HG02852 (cell line): ENCODE measurements around the gene PLPP6.

ENCODE experiments used
- ATAC-seq: cut with Tn5 transposase; IDR thresholded peaks from one replicate; pipeline ENCODE4 v1.9.1; 2021; ENCODE audit warnings: mild to moderate bottlenecking, moderate library complexity; ENCODE audit not compliant: unreplicated experiment

Gene PLPP6

DNA sequence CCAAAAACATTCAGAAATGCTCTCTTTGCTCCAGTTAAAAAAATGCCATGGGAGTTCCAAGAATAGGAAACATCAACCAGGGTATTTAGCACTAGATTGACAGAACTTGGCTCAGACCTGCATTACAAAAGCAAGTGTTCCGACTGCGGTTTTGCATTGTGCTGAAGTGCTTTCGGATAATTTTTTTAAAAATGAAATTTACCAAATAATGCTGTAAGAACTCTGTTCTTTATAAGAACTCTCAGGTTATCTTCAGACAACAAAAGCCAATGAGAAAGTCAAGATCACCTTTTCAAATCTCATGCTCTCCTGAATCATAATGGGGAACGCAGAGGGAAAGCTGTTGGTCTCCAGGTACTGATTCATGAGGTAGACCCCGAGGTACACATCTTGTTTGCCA, 483 bp upstream of the PLPP6 start:
- ATAC-seq: peak; percentile 2

DNA sequence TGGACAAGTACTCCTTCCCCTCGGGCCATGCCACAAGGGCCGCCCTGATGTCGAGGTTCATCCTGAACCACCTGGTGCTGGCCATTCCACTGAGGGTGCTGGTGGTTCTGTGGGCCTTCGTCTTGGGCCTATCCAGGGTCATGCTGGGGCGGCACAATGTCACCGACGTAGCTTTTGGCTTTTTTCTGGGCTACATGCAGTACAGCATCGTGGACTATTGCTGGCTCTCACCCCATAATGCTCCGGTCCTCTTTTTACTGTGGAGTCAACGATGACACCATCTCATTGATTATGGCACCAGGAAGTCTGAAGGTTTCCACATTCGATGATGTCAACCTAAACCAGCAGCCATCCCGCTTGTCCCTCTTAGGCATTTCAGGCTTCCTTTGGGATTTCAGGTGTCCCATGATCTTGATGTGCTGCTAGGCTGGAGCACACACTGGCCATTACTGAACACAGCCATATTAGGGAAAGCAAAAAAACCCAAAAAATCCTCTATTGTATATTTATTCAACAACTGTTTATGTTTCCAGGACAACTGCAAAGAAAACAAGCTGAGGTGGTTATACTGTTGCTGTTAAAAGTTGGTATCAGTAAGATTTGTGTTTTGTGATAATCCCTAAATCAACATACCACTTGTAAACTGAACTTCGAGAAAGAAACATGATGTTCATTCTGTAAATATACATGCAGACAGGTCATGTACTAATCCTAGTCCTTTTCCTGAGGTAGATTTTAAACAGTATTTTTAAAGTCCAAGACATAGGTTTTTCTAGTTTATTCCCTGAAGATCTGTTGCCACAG, 1.1 kb downstream of the PLPP6 start:
- ATAC-seq: no peak

- ATAC-seq: no peak
Observed at GRCh38 chr9:4663956-4664355, 1.9 kb downstream of the PLPP6 start.

- ATAC-seq: no peak
Observed at GRCh38 chr9:4665357-4665756, 3.3 kb downstream of the PLPP6 start.

GRCh38 chr9:4666042-4666699, 4.1 kb downstream of the PLPP6 start, which contains the start of gene SPATA6L:
TSS of gene SPATA6L (minus strand) at chr9:4666480. CDS start at chr9:4666250, 230 bp downstream.
- ATAC-seq: peak; percentile 42

GRCh38 chr9:4667681-4668080, 5.6 kb downstream of the PLPP6 start:
- no peak for ATAC-seq

DNA sequence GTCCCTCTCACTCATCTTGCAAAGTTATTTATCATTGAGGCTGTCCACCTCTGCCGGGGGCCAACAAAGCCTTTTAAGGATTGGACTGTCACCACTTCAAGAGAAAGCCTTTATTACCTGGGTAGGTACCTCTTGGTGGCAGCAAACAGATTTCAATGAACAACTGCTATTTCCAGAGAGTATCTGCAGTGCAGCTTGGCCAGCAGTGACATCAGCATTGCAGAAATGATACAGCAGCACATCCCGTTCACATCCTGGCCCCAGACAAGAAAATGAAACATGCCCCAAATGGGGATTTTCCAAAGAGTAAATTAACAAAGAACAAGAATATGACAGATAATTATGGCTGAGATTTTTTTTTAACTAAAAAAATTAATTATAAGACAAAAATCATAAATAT, 6.5 kb downstream of the PLPP6 start:
- ATAC-seq: no peak

DNA sequence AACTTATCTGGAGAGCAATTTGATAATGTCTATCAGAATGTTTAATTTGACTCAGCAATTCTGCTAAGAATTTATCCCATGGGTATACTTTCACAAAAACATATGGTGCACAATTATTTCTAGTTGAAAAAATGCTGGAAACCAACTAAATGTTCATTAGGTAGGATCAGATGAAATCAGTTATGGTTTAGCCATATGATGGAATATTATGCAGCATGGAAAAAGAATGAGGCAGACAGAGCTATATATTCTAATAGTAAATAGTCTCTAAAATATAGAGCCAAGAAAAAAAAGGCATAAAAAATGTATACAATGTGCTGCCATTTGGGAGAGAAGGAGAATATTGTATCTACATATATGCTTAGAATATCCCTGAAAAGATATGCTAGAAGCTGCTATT, 7.8 kb downstream of the PLPP6 start:
- no peak for ATAC-seq

- ATAC-seq: no peak
Observed at GRCh38 chr9:4670591-4670990, 8.5 kb downstream of the PLPP6 start.

DNA sequence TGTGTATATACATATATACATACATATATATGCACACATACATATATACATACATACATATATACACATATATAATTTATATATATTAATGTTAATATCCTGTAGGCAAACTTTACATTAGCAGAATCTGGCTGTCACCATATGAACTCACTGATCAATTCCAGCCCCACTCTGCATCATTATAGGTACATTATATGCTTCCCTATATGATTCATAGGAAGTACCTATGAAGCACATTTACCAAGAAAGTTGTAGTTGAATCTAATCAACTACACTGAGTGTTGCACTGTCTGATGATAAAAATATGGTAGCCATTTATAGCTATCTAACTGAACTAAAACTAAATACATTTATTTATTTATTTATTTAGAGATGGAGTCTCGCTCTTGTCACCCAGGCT, 9.6 kb downstream of the PLPP6 start:
- no peak for ATAC-seq

GRCh38 chr9:4674783-4675182, 12.7 kb downstream of the PLPP6 start:
- no peak for ATAC-seq

- ATAC-seq: no peak
Observed at GRCh38 chr9:4677392-4677791, 15.3 kb downstream of the PLPP6 start.

DNA sequence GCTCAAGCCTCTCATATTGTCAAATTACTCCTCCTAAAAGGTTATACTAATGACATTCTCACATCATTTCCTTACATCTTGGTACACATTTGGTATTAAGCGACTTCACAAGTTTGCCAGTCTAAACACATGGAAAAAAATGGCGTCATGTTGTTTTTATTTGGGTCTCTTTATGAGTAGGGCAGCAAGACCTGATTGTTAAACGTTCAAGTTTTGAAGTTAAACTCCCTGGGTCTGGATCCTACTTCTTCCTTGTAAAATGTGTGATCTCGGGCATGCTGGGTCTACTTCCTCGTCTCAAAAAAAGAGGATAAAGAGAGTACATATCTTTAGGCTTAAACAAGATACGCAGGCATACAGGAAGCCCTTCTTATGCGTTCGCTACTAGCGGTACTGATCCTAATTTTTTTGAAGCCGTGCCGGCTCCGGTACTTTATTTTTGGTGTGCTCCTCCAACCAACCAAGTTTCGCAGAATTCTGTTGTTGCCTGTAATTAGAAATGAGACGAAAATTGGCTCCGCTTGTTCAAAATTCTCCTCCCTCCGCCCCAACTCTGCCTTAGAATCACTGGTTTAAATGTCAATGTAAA, 16.7 kb downstream of the PLPP6 start:
- peak; percentile 2 for ATAC-seq

GRCh38 chr9:4679268-4680172, 17.4 kb downstream of the PLPP6 start, which contains the start of gene CDC37L1:
TSS of gene CDC37L1 (plus strand) at chr9:4679569. CDS start at chr9:4679768, 199 bp downstream.
- peak; percentile 97 for ATAC-seq

DNA sequence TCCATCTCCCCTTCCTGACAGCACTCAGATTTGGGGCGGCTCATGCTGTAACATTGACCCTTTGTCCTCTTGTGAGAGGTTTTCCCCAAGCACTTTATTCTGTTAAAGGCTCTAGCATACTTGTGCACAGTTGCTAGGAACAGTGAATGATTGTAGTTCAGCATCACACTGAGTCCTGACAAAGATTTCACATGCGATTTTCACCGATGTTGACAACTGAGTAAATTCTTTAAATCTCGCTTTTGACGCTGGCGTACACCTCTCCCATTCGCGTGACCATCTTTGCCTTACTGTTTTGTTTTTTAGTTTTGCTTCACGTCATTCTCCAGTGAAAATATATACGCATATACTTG, 18.1 kb downstream of the PLPP6 start:
- ATAC-seq: peak; percentile 4

- ATAC-seq: no peak
Observed at GRCh38 chr9:4680750-4681149, 18.7 kb downstream of the PLPP6 start.

DNA sequence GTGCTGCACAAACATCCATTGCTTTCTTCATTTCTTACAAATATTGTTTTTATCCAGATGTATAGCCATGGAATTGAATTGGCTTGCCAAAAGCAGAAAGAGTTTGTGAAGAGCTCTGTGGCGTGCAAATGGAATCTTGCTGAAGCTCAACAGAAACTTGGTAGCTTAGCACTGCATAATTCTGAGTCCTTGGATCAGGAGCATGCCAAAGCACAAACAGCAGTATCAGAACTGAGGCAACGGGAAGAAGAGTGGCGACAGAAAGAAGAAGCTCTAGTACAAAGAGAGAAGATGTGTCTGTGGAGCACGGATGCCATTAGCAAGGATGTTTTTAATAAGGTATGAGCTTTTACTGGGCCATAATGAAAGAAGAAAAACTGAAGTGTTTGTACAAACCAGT, 22.7 kb downstream of the PLPP6 start:
- ATAC-seq: no peak

- ATAC-seq: peak; percentile 38
Observed at GRCh38 chr9:4686112-4686511, 24.0 kb downstream of the PLPP6 start.

DNA sequence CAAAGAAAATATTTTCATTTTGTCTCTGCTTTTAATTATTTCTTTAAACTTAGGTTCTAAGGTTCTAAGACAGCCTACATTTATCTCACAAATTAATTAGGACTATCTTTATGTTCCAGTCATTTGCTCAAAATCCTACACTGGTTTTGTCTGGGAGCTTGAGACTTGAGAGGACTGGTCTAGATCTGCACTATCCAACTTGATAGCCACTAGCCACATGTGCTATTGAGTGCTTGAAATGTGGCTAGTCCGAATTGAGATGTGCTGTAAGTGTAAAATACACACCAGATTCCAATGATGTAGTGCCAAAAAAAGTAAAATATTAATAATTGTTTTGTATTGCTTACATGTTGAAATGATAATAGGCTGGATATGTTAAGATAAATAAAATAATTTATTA, 24.5 kb downstream of the PLPP6 start:
- no peak for ATAC-seq

- no peak for ATAC-seq
Observed at GRCh38 chr9:4689021-4689420, 26.9 kb downstream of the PLPP6 start.

DNA sequence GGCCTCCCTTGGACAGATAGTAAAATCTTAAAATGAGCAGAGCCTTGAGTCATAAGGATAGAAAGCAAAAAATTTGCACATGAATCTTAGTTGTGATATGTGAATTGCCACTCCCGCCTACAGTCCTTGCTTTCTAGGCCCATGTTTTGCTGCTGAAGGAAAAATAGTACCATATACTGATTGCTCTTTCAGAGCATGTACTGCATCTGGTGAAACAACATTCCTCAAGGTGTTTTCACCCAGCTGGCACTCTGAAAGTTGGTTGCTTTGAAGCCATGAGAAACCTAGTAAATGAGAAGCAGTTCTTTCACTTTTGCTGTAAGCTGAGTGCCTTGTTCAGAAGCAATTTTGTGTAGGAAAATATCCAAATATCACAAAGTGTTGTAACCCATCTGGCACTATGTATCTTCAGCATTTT, 27.6 kb downstream of the PLPP6 start:
- ATAC-seq: peak; percentile 65
